Ovary (tissue), 9 donors: ENCODE measurements around the gene AQP5. TPM values are rescaled to one million over a fixed set of nuclear protein-coding genes. Genes with fewer than 3 reads are reported as not detected.

Experiments
- DNase-seq, 5 donors: peaks; one replicate each; pipeline ENCODE4 v3.0.0-alpha.2; 2019 to 2020
- H3K27ac ChIP-seq, 2 donors: fragments of 200-600 bp; one replicate each; pipeline versions ENCODE4 v1.5.1 to v1.8.0; 2019 to 2022
- H3K27me3 ChIP-seq: fragments of 200-600 bp; one replicate; pipeline ENCODE4 v1.8.0; 2022
- H3K36me3 ChIP-seq: fragments of 200-600 bp; sonication (generic); one replicate; pipeline ENCODE4 v1.5.1; 2019
- H3K4me1 ChIP-seq: one replicate; pipeline ENCODE4 v1.8.1; 2013; ENCODE audit warnings: mild to moderate bottlenecking, moderate library complexity; ENCODE audit not compliant: insufficient read depth
- H3K4me3 ChIP-seq: fragments of 200-600 bp; sonication (generic); one replicate; pipeline ENCODE4 v1.5.1; 2017
- H3K9me3 ChIP-seq, 2 donors: fragments of 200-600 bp in 1 of 2; sonication (generic) in 1 of 2; one replicate each; pipeline versions ENCODE4 v1.5.1 to v1.8.1; 2013 to 2019; ENCODE audit warnings: mild to moderate bottlenecking in 1 of 2, moderate library complexity in 1 of 2
- CTCF ChIP-seq, 3 donors: fragments of 450-650 bp in 2 of 3; fragments of 200-600 bp in 1 of 3; IDR thresholded peaks; one replicate each; pipeline versions ENCODE4 v1.5.1 to v1.8.0; 2016 to 2022; ENCODE audit warnings: antibody characterized with exemption in 3 of 3, mild to moderate bottlenecking in 1 of 3
- EP300 ChIP-seq: sonication (generic); formaldehyde crosslinking; IDR thresholded peaks from one replicate; pipeline ENCODE4 v1.6.1; 2017; ENCODE audit warnings: antibody characterized with exemption
- POLR2A ChIP-seq: fragments of 450-650 bp; IDR thresholded peaks from one replicate; pipeline ENCODE4 v1.6.1; 2017; ENCODE audit warnings: antibody characterized with exemption, mild to moderate bottlenecking, moderate library complexity
- WGBS, 3 donors: extraction: QIAGEN DNeasy Blood & Tissue Kit in 1 of 3; methylation state at CpG; one replicate each; pipeline versions ENCODE4 v1.1.5 to v1.1.7; 2013 to 2017; 5-methylcytosine and 5-hydroxymethylcytosine counted together
- intact Hi-C, 4 donors: fragments of 100-400 bp; cut with DNase I; formaldehyde crosslinking; loops; one replicate each; pipeline versions ENCODE4 v1.11.0 to v1.15.1; 2022 to 2023
- polyA plus RNA-seq, 2 donors: library from polyadenylated mRNA; stranded (reverse); fragments of 200-250 nt in 1 of 2; fragments of 350-450 nt in 1 of 2; fragmentation: Illumina TruSeq in 1 of 2; extraction: RNeasy Lipid Tissue Mini Kit (QIAGEN cat#74804) in 1 of 2; gene quantifications; one replicate each; pipeline ENCODE4 v1.2.3, GENCODE V29; 2013 to 2014
- total RNA-seq, 7 donors: library from RNA; depleted of rRNA in 2 of 7; stranded (reverse); fragments of >200 nt in 2 of 7; fragmentation: NEBNext Ultra II Directional in 3 of 7; extraction: Animal tissue kit (Norgen Biotek cat#: 25700) in 3 of 7; gene quantifications; one replicate each; pipeline versions ENCODE4 v1.1.0 to v1.2.4, GENCODE V29; 2016 to 2023
- donor health status: DM: no; HTN: no; CAD: no; lungs with moderate emphysema.
- donor health status: DM: no; HTN: no; CAD: no.
- donor health status: Bipolar disorder and iron deficiency.
- donor health status: DM: yes; HTN: yes; CAD: no.
- donor health status: DM: no; HTN: no; CAD: no.
- donor health status: DM: yes; HTN: yes; CAD: no.

The AQP5 gene
- total and polyA plus RNA-seq, 9 donors: 0.12 to 0.92 (median 0.50) TPM; not detected in 4

DNA sequence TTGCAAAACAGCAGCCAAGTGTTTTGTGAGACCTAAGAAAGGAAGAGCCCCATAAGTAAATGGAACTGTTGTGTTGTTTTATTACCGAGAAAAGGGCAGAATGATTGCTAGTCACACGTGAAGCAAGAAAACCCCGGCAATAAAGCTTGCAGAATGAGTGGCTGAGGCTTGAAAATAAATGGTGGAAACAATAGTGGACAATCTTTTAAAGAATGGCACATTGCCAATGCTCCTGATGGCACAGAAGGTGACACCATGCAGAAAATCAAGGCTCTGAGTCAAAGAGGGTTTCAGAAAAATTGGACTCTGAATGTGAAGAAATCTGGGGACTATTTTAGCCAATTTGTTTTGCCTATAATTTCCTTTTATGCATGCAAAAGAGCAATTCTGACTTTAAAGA is 15.2 kb upstream of the AQP5 start:
- Histone ChIP-seq H3K36me3 (no peaks in the 10 kb centered on the region), H3K4me3 (no peak overlapping the region), H3K9me3 (no peaks in the 10 kb centered on the region), H3K4me1 (peaks cover 3% of the 10 kb centered on the region), H3K27ac (no peak overlapping the region), H3K27me3 (no peaks in the 10 kb centered on the region)
- 84 to 85% (median 84%) methylated on average over 3 of the region's 3 CpGs for WGBS, 3 donors
- no peak for TF ChIP-seq CTCF (IDR thresholded peaks at IDR 0.05)
- no peak for TF ChIP-seq EP300
- no peak for TF ChIP-seq POLR2A
- DNase-seq: no peak
- intact Hi-C loops: loop anchor here in 1 of 4 donors (5.0 kb wide), 1 partner anchor 79 kb away; no protein-coding TSS in a partner anchor

DNA sequence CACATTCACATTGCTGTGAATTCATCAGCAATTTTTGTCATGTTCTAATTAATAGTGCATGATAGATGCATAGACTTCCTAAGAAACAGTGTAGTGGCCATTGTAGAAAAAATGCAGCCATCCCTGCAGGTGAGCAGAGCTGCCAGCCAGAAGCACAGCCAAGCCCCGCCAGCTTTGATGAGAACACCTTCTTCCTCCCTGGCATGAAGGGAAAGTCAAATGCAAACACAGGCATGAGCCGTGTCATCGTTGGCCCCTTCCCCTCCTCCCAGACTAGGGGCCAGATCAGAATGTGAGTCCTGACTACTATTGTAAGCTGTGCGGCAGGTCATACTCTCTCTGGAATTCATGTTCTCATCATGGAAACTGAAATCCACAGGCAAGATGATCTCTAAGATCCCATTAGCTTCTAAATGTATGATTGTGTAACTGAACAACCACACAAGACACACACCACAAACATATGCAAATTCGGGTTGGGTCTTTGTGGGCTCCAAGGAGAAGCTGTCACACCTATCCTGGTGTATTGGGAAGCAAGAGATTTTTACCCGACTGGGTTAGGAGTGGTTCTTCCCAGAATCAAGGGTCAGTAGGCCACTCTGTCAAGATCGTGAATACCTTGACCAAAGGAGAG is 14.0 kb upstream of the AQP5 start:
- no peaks in the 10 kb centered on the region for H3K9me3 ChIP-seq
- 82 to 88% (median 83%) methylated on average over 7 of the region's 7 CpGs for WGBS, 3 donors
- H3K27ac ChIP-seq: no peak overlapping the region
- H3K36me3 ChIP-seq: no peaks in the 10 kb centered on the region
- H3K4me3 ChIP-seq: no peak overlapping the region
- TF ChIP-seq POLR2A: no peak
- no peak for TF ChIP-seq CTCF (IDR thresholded peaks at IDR 0.05)
- TF ChIP-seq EP300: no peak
- peak in 1 of 5 donors; percentile 4 for DNase-seq
- no peaks in the 10 kb centered on the region for H3K27me3 ChIP-seq
- H3K4me1 ChIP-seq: peaks cover 3% of the 10 kb centered on the region
- intact Hi-C loops: loop anchor here in 1 of 4 donors (5.0 kb wide), 1 partner anchor 80 kb away; no protein-coding TSS in a partner anchor

DNA sequence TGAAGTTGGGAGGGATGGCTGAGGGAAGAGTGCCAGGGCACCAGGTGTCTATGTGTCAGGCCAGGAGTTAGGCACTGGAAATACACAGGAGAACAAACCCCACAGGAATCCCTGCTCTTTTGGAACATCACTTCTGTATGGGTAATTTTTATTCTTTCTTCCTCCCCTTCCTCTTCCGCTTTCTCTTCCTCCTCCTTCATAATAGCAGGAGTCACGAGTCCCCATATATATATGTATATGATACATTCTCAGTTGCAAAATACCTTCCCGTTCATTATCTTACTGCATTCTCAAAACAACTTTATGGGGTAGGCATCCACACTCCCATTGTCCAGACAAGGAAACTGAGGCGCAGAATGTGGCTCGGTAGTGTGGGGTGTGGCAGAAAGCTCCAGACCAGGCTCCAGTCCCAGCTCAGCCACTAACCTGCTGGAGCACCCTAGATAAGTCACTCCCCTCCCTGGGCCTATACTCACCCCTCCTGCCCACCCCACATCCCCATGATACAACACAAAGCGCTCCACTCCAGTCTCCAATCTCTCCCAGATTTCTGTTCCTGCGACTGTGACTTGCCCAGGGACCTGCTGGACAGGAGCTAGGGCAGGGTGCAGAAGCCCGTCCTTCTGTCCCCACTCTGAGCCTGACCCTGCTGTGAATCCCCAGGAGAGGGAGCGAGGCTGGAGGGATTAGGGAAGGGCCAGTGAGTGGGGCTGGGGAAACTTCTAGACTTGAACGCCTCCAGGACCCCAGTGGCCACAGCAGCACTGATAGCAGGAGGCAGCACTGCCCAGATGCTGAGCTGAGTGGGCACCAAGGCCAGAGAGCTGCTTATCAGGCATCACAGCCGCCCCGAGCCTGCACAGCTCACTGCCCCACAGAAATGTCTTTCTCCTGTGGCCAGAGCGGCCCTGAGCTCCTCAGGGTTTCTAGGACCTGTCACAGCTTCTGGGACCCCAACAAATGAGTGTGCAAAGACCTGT is 12.5 kb upstream of the AQP5 start:
- no peaks in the 10 kb centered on the region for H3K36me3 ChIP-seq
- no peak overlapping the region for H3K27ac ChIP-seq
- peaks cover 3% of the 10 kb centered on the region for H3K4me1 ChIP-seq
- intact Hi-C loops: loop anchor here in 1 of 4 donors (5.0 kb wide), 1 partner anchor 82 kb away; no protein-coding TSS in a partner anchor
- WGBS, 3 donors: 84 to 93% (median 86%) methylated on average over 10 to 13 of the region's 13 CpGs
- H3K9me3 ChIP-seq: no peaks in the 10 kb centered on the region
- TF ChIP-seq POLR2A (no peak), CTCF (IDR thresholded peaks at IDR 0.05) (no peak), EP300 (no peak)
- H3K4me3 ChIP-seq: no peak overlapping the region
- no peaks in the 10 kb centered on the region for H3K27me3 ChIP-seq
- DNase-seq: peak in 1 of 5 donors; percentile 21

- no peak overlapping the region for H3K4me3 ChIP-seq
- no peaks in the 10 kb centered on the region for H3K27me3 ChIP-seq
- no peak overlapping the region for H3K27ac ChIP-seq
- TF ChIP-seq EP300: no peak
- TF ChIP-seq CTCF (IDR thresholded peaks at IDR 0.05): no peak
- no peak for TF ChIP-seq POLR2A
- no peaks in the 10 kb centered on the region for H3K9me3 ChIP-seq
- DNase-seq: peak in 2 of 5 donors; percentile 1 to 4
- H3K36me3 ChIP-seq: no peaks in the 10 kb centered on the region
- WGBS, 3 donors: 94 to 95% (median 94%) methylated on average over 3 of the region's 3 CpGs
- intact Hi-C loops: loop anchor here in 1 of 4 donors (5.0 kb wide), 1 partner anchor 83 kb away; no protein-coding TSS in a partner anchor
- peaks cover 3% of the 10 kb centered on the region for H3K4me1 ChIP-seq
Observed at GRCh38 chr12:49949866-49950265, 11.8 kb upstream of the AQP5 start.
